HEK293 (cell line): ENCODE results near the gene UGT3A1.
"Not testable (repeated sequence)": the region's sequence is repeated elsewhere in the genome, so short reads cannot be mapped to it uniquely, and the experiment has no call there.

ENCODE experiments used
- CTCF ChIA-PET: fragments of 350-600 bp; formaldehyde crosslinking; extraction: SDS; loops from one replicate; lab custom pipeline; 2021; ENCODE audit warnings: antibody characterized with exemption; lab: Yijun Ruan, JAX
- POLR2A ChIA-PET: fragments of 300-600 bp; formaldehyde crosslinking; extraction: SDS; loops from one replicate; lab custom pipeline; 2020; ENCODE audit warnings: antibody characterized with exemption, inconsistent platforms; lab: Yijun Ruan, JAX
- H3K27ac ChIP-seq: fragments of 200-500 bp; sonication (Bioruptor generic); 2 replicates; pipeline ENCODE4 v1.5.1; 2014; ENCODE audit warnings: low read depth, low read length, control low read depth, inconsistent platforms; ENCODE audit errors: extremely low read depth
- H3K36me3 ChIP-seq, 2 experiments: fragments of 200-500 bp in 1 of 2; sonication (Bioruptor generic) in 1 of 2; 1 replicate in 1 of 2; 2 replicates in 1 of 2; pipeline ENCODE4 v1.5.1; 2014 to 2017; ENCODE audit warnings: inconsistent platforms in 2 of 2, low read length in 2 of 2; ENCODE audit not compliant: control insufficient read depth in 2 of 2, insufficient read depth in 1 of 2
- H3K4me1 ChIP-seq: fragments of 200-500 bp; sonication (Bioruptor generic); 2 replicates; pipeline ENCODE4 v1.5.1; 2014; ENCODE audit warnings: mild to moderate bottlenecking, low read length, inconsistent platforms; ENCODE audit not compliant: control insufficient read depth, insufficient read depth
- H3K4me3 ChIP-seq: 2 replicates; pipeline ENCODE4 v1.5.1; 2011; ENCODE audit warnings: low read depth, mild to moderate bottlenecking, control low read depth, low read length, moderate library complexity
- H3K9me3 ChIP-seq: fragments of 200-500 bp; sonication (Bioruptor generic); 2 replicates; pipeline ENCODE4 v1.5.1; 2014; ENCODE audit warnings: low read depth, low read length, inconsistent platforms; ENCODE audit not compliant: control insufficient read depth, insufficient read depth
- BCL11A ChIP-seq: fragments of 450-650 bp; formaldehyde crosslinking; IDR thresholded peaks from 2 replicates; pipeline ENCODE4 v1.5.1; 2016; ENCODE audit warnings: low read depth, missing biosample characterization, missing genetic modification characterization
- HOXA7 ChIP-seq: sonication (generic); formaldehyde crosslinking; IDR thresholded peaks from 2 replicates; pipeline ENCODE4 v1.8.1; 2022; ENCODE audit warnings: missing genetic modification reagents, borderline replicate concordance
- OSR2 ChIP-seq: fragments of 450-650 bp; formaldehyde crosslinking; IDR thresholded peaks from 2 replicates; pipeline ENCODE4 v1.5.1; 2016; ENCODE audit warnings: missing biosample characterization, missing genetic modification characterization
- SETDB1 ChIP-seq: IDR thresholded peaks from one replicate; pipeline ENCODE4 v1.6.1; 2017; ENCODE audit warnings: mild to moderate bottlenecking, low read length, moderate library complexity, mixed read lengths; ENCODE audit not compliant: insufficient read length
- ZBTB21 ChIP-seq: fragments of 450-650 bp; formaldehyde crosslinking; IDR thresholded peaks from 2 replicates; pipeline ENCODE4 v1.5.1; 2017; ENCODE audit warnings: missing biosample characterization, missing genetic modification characterization
- ZFHX2 ChIP-seq: fragments of 450-650 bp; formaldehyde crosslinking; conservative IDR thresholded peaks from 2 replicates; pipeline ENCODE4 v1.5.1; 2016; ENCODE audit warnings: missing biosample characterization, missing genetic modification characterization
- ZNF132 ChIP-seq: fragments of 450-650 bp; formaldehyde crosslinking; IDR thresholded peaks from 2 replicates; pipeline ENCODE4 v1.5.1; 2017; ENCODE audit warnings: missing biosample characterization, missing genetic modification characterization, borderline replicate concordance
- ZNF335 ChIP-seq: fragments of 450-650 bp; formaldehyde crosslinking; conservative IDR thresholded peaks from 2 replicates; pipeline ENCODE4 v1.5.1; 2016; ENCODE audit warnings: missing biosample characterization, missing genetic modification characterization
- ZNF341 ChIP-seq: fragments of 450-650 bp; formaldehyde crosslinking; IDR thresholded peaks from 2 replicates; pipeline ENCODE4; 2016; ENCODE audit warnings: low read depth, missing biosample characterization, missing genetic modification characterization
- ZNF488 ChIP-seq: fragments of 450-650 bp; formaldehyde crosslinking; IDR thresholded peaks from 2 replicates; pipeline ENCODE4 v1.5.1; 2016; ENCODE audit warnings: missing biosample characterization, missing genetic modification characterization
- ZNF521 ChIP-seq: fragments of 450-650 bp; formaldehyde crosslinking; IDR thresholded peaks from 2 replicates; pipeline ENCODE4 v1.5.1; 2017; ENCODE audit warnings: missing biosample characterization, mild to moderate bottlenecking, missing genetic modification characterization
- ZNF558 ChIP-seq: fragments of 450-650 bp; formaldehyde crosslinking; IDR thresholded peaks from 2 replicates; pipeline ENCODE4 v1.5.1; 2016; ENCODE audit warnings: missing biosample characterization, missing genetic modification characterization
- ZNF776 ChIP-seq: fragments of 450-650 bp; formaldehyde crosslinking; IDR thresholded peaks from 2 replicates; pipeline ENCODE4 v1.5.0; 2017; ENCODE audit warnings: missing biosample characterization, missing genetic modification characterization, borderline replicate concordance
- TF ChIP-seq, protein P1 (sequence below): fragments of 450-650 bp; formaldehyde crosslinking; IDR thresholded peaks from 2 replicates; pipeline ENCODE4 v1.5.1; 2017; ENCODE audit warnings: missing biosample characterization, missing genetic modification characterization
- TF ChIP-seq, protein P2 (sequence below): fragments of 450-650 bp; formaldehyde crosslinking; IDR thresholded peaks from 2 replicates; pipeline ENCODE4 v1.5.1; 2017; ENCODE audit warnings: missing biosample characterization, mild to moderate bottlenecking, missing genetic modification characterization, moderate library complexity

The UGT3A1 gene

GRCh38 chr5:35990941-35991611, at the start of gene UGT3A1:
UGT3A1 (minus strand) TSS chr5:35991390; CDS start chr5:35991240, 150 bp downstream.
- Histone ChIP-seq H3K4me3 (no peak within 1 kb of the TSS), H3K9me3 (no peaks in the 10 kb centered on the region)
- POLR2A ChIA-PET = no interaction called here
- TF ChIP-seq ZNF488 (tag by site-specific recombination) = no peak
- TF ChIP-seq, all 188 proteins: peak for 0
- Histone ChIP-seq H3K27ac (no peak within 1 kb of the TSS), H3K36me3 (no peaks in the 10 kb centered on the region), H3K4me1 (no peaks in the 10 kb centered on the region)
- CTCF ChIA-PET = interaction anchor here (0.6 kb wide), 2 partner anchors 11 to 699 kb away, joined by 4 read pairs; no protein-coding TSS in a partner anchor

DNA sequence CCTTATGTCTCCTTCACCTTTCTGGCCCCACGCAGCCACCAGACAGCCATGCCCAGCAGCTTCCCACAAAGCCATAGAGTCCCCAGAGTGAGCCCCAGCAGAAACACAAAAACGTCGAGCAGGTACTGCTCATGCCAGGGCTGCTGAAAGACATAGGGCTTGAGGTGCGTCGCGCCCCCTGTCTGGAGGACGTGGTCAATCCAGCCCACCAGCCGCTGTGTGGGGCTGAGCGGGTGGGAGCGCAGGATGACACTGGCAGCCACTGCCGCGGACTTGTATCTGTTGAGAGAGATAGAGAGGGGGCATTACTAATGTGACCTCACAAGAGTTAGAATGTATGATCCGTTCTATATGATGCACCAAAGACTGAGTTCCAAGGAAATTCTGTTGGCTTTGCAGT, 44.5 kb upstream of the UGT3A1 start:
- no peak overlapping the region for H3K4me3 ChIP-seq
- ChIA-PET CTCF (no interaction called here), POLR2A (no interaction called here)
- H3K9me3 ChIP-seq = no peaks in the 10 kb centered on the region
- H3K4me1 ChIP-seq = peaks cover 1% of the 10 kb centered on the region
- H3K36me3 ChIP-seq = no peaks in the 10 kb centered on the region
- no peak for TF ChIP-seq SETDB1
- no peak for TF ChIP-seq ZNF558 (tag by site-specific recombination)
- TF ChIP-seq ZFHX2 = no peak
- no peak for TF ChIP-seq ZNF341 (tag by site-specific recombination)
- TF ChIP-seq, protein P1, sequence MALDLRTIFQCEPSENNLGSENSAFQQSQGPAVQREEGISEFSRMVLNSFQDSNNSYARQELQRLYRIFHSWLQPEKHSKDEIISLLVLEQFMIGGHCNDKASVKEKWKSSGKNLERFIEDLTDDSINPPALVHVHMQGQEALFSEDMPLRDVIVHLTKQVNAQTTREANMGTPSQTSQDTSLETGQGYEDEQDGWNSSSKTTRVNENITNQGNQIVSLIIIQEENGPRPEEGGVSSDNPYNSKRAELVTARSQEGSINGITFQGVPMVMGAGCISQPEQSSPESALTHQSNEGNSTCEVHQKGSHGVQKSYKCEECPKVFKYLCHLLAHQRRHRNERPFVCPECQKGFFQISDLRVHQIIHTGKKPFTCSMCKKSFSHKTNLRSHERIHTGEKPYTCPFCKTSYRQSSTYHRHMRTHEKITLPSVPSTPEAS = no peak
- TF ChIP-seq OSR2 (tag by site-specific recombination) = no peak
- TF ChIP-seq ZBTB21 (tag by site-specific recombination) = no peak
- TF ChIP-seq ZNF132 = no peak
- TF ChIP-seq HOXA7 (CRISPR knock-in tag) = no peak
- TF ChIP-seq ZNF335 (tag by site-specific recombination) = no peak
- TF ChIP-seq, protein P2, sequence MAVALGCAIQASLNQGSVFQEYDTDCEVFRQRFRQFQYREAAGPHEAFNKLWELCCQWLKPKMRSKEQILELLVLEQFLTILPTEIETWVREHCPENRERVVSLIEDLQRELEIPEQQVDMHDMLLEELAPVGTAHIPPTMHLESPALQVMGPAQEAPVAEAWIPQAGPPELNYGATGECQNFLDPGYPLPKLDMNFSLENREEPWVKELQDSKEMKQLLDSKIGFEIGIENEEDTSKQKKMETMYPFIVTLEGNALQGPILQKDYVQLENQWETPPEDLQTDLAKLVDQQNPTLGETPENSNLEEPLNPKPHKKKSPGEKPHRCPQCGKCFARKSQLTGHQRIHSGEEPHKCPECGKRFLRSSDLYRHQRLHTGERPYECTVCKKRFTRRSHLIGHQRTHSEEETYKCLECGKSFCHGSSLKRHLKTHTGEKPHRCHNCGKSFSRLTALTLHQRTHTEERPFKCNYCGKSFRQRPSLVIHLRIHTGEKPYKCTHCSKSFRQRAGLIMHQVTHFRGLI (tag by site-specific recombination) = no peak
- TF ChIP-seq ZNF521 (tag by site-specific recombination) = no peak
- H3K27ac ChIP-seq = no peak overlapping the region

DNA sequence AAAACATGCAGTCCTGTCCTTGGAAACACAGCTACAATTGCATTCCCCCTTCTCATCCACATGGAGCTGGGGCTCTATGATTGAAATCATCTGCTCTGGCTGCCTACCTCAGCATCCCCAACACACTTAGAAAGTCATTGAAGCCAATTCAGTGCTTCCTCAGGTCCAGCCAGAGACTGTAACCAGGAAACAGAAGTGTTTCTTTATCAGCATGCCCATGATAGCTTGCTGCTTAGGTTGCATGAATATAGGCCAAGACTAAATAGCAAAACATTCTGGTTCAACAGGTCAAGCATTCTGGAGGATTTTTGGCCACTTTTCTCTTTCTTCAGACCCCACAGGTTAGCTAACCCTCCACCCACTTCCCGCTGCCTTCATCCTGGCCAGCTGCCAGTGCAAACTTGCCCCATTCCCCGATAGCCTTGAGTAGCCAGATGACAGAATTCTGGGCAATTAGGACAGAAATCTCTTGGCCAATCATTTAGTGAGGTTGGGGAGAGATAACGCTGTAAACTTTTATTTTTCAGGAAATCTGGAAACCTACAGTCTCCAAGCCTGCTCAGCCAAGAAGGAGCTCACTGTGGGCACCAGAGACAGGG, 43.4 kb upstream of the UGT3A1 start:
- H3K27ac ChIP-seq, H3K36me3 ChIP-seq, H3K9me3 ChIP-seq, H3K4me3 ChIP-seq, POLR2A ChIA-PET, H3K4me1 ChIP-seq: not testable (repeated sequence)
- CTCF ChIA-PET = interaction anchor here (0.6 kb wide), 1 partner anchor 180 kb away, joined by 3 read pairs; no protein-coding TSS in a partner anchor

GRCh38 chr5:36033486-36033885, 42.3 kb upstream of the UGT3A1 start:
- Histone ChIP-seq H3K4me1 (no peaks in the 10 kb centered on the region; the same call in 1 of the 2 replicates), H3K27ac (no peak overlapping the region), H3K9me3 (no peaks in the 10 kb centered on the region), H3K36me3 (no peaks in the 10 kb centered on the region), H3K4me3 (no peak overlapping the region)
- ChIA-PET POLR2A (no interaction called here), CTCF (interaction anchor here (0.6 to 1.0 kb wide), 3 partner anchors 9 to 489 kb away, joined by 3 to 4 read pairs (median 3); no protein-coding TSS in a partner anchor)
- no peak for TF ChIP-seq ZNF776 (tag by site-specific recombination)
- no peak for TF ChIP-seq BCL11A
